GM19025 (cell line): ENCODE results near the gene C1orf210.

Experiments
- ATAC-seq: cut with Tn5 transposase; IDR thresholded peaks from one replicate; pipeline ENCODE4 v1.9.1; 2021; ENCODE audit warnings: mild to moderate bottlenecking, low read depth, moderate library complexity; ENCODE audit not compliant: unreplicated experiment

Gene C1orf210

GRCh38 chr1:43296207-43296606 is 10.8 kb upstream of the C1orf210 start:
- ATAC-seq, result no peak

- no peak for ATAC-seq
These were observed 9.4 kb upstream of the C1orf210 start for GRCh38 chr1:43294761-43295160.

GRCh38 chr1:43293896-43294760 is 8.7 kb upstream of the C1orf210 start:
- no peak for ATAC-seq

GRCh38 chr1:43293176-43293575 is 7.8 kb upstream of the C1orf210 start:
- ATAC-seq, result no peak

DNA sequence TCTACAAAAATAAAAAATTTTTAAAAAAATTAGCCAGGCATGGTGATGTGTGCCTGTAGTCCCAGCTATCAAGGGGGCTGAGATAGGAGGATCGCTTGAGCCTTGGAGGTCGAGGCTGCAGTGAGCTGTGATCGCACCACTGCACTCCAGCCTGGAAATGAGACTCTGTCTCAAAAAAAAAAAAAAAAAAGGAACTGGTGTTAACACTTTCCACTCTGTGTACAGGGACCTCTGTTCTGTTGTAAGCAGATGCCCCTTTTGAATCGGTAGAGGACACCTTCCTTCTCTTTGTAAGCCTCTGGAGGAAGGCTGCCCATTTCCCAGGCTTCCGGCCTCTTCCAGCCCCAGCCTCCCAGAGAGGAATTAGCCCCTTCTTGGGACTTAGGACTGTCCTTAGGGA is 7.3 kb upstream of the C1orf210 start:
- ATAC-seq, result no peak

DNA sequence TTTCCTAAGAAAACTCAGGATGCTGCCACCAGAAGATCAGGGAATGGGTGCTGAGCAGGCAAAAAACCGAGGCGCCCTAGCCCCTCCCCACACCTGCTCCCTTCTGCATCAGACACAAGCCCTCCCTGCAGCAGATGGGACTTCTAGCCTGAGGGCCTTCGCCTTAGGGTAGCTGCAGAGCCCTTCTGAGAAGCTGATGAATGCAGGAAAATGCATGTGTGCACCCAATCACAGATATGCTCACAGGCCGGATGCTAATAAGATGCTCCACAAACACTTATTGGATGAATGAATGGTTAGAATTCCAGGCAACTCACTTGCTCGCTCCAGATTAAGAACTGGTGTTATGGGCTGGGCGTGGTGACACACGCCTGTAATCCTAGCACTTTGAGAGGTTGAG is 6.8 kb upstream of the C1orf210 start:
- no peak for ATAC-seq

DNA sequence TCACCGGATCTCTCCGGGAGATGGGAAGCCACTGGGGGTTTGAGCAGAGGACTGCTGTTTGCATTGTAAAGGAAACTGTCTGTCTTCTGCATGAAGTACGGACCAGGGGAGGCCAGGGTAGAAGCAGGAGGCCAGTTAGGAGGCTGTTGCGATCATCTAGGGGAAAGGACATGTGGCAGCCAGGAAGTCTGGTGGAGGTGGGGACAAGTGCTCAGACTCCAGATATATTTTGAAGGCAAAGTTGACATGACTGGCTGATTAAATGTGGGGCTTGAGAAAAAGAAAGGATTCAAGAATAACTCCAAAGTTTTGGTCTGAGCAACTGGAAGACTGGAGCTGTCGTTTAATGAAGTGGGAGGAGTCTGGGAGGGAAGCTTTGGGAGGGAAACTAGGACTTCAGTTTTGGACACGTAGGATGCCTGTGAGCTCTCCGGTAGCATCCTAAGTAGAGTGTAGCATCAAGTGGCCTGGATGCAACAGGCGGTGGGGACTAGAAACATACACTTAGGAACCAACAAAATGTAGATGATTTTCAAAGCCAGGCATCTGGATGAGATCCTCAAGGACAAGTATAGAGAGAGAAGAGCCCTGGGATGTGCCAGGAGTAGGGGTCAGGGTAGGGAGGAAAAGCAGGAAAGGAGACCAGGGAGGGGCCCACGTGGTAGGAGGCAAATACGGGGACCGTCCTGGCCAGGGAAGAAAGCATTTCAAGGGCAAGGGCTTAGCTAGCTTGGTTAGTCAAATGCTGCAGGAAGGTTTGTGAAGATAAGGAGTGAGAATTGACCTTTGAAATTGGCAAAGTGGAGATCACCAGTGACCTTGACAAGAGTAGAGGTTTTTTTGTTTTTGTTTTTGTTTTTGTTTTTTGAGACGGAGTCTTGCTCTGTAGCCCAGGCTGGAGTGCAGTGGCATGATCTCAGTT is 3.7 kb upstream of the C1orf210 start:
- no peak for ATAC-seq

- ATAC-seq, result no peak
These were observed 2.8 kb upstream of the C1orf210 start for GRCh38 chr1:43288058-43288784.

DNA sequence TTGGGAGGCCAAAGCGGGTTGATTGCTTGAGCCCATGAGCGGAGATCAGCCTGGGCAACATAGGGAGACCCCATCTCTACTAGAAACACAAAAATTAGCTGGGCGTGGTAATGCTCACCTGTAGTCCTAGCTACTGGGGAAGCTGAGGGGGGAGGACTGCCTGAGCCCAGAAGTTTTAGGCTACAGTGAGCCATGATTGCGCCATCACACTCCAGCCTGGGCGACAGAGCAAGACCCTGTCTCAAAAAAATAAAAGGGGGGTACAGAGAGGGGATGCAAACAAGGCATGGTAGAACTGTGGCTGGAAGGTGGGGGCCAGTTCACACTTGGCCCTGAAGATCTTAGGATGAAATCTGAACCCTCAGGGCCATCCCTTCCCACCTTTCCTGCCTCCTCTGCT is 1.2 kb upstream of the C1orf210 start:
- ATAC-seq, result no peak

- ATAC-seq, result no peak
These were observed 734 bp upstream of the C1orf210 start for GRCh38 chr1:43286115-43286514.

DNA sequence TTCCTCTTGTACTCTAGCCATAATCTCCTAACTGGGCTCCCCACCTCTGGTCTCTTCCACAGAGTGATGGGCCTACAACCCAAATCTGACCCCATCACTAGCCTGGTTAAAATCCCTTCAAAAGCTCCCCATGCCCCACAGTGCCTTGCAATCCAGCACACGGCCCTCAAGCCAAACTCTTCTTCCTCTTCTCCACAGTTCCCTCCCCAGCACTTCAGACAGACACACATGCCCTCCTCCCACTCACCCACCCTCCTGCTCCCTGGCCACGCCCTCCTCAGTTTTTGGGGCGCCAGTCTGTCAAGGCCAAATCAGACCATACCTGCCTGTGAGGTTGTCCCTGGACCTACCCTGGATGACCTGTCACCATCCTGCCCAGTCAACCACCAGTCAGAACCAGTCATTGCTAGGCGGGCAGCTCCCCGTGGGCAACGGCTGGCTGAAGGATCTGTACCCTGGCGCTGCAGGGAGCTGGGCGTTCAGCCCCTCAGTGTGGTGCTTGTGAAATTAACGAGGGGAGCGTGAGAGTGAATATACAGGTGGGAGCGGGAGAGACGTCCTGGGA is 753 bp downstream of the C1orf210 start:
- ATAC-seq, result no peak

GRCh38 chr1:43284065-43284464 is 1.3 kb downstream of the C1orf210 start:
- ATAC-seq, result no peak

GRCh38 chr1:43282220-43283195 is 2.9 kb downstream of the C1orf210 start:
- ATAC-seq, result no peak

GRCh38 chr1:43280692-43281091 is 4.7 kb downstream of the C1orf210 start:
- no peak for ATAC-seq

- no peak for ATAC-seq
These were observed 5.7 kb downstream of the C1orf210 start for GRCh38 chr1:43279666-43280065.

- ATAC-seq, result no peak
These were observed 6.2 kb downstream of the C1orf210 start for GRCh38 chr1:43279161-43279560.

- ATAC-seq, result no peak
These were observed 8.1 kb downstream of the C1orf210 start for GRCh38 chr1:43277116-43277876.

DNA sequence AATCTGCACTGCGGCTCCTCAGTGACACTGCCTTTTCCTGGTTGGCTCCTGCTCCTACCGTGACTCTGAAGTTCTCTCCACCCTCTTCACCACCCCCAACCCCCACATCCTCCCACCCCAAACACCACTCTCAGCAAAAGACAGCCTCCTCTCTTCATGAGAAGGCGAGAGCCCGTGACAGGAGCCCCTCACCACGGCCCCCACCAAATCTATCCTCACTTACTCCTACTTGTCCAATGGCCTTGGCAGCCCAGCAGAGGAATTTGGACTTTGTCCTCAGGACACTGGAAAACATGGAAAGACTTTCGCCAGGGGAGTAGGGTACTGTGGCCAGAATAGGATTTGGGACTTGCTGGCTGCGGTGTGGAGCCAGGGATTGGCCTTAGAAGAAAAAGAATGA is 8.7 kb downstream of the C1orf210 start:
- no peak for ATAC-seq
